ENCODE results near the gene SENP3. TPM values are rescaled to one million over a fixed set of nuclear protein-coding genes. Genes with fewer than 3 reads are reported as not detected.

SENP3 gene
- total RNA-seq, 1 experiment from 2014 or later, result 63.7 TPM

DNA sequence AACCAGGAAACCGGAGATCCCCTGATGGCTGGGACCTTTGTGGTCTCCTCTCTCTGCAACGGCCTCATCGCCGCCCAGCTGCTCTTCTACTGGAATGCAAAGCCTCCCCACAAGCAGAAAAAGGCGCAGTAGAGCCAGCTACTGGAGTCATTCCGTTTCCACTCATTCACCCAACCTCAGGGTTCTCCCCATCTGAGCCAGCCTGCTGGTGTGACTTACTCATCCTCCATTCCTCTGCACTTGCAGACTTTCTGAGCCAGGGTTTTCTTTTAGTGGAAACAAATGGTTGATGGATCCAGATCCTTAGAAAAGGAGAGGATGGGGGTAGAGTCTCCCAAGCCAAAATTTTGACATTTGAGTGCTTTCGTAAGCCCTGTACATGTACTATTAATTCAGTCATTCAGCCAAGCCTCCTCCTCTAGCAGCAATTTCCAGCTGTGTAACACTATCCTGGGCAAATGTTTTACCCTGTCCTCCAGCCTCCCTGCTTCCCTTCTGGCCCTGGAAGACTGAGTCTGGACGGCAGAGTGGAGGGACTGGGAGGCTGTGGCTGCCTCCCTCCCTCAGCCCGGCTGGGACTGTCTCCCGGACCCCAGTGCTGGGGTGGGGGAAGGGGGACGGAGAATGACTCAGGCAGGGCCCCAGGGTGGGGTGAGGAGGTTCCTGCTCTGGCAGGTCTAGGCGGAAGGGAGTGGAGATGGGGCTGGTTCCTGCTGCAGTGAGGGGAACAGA, 25.9 kb downstream of the SENP3 start:
- ChIA-PET POLR2A (no interaction called here), CTCF (interaction anchor here (1.2 kb wide), 1 partner anchor 100 kb away, joined by 7 read pairs; the partner anchor contains the start of genes TP53 and WRAP53)
- in situ Hi-C loops (cut with HindIII; ENCODE audit: low pct_unique_long_range_greater_than_20kb, low sequenced_read_pairs) (no loop called here), intact Hi-C loops (cut with micrococcal nuclease; ENCODE audit: unreplicated experiment) (loop anchor here (2.0 kb wide), 1 partner anchor 99 kb away; the partner anchor contains the start of gene TP53)
- BruUV-seq (replicated peaks), result TSS peak; percentile 38
- no peaks in the 10 kb centered on the region for H3K27me3 ChIP-seq (ENCODE audit: control insufficient read depth, insufficient read depth, low read length)
- H3K27ac ChIP-seq (ENCODE audit: low read length), result 0 out of 2 replicates have a peak overlapping the region, but pooled peaks have one; percentile 2
- DNase-seq (ENCODE audit: low read depth, low spot score), result no peak
- ATAC-seq, result no peak
- TF ChIP-seq SIN3A (IDR thresholded peaks at IDR 0.05; ENCODE audit: borderline replicate concordance, insufficient read depth, low read depth, low read length) (no peak), POLR2AphosphoS5 (IDR thresholded peaks at IDR 0.05; ENCODE audit: low read depth, low read length) (no peak), TCF7L2 (IDR thresholded peaks at IDR 0.05; ENCODE audit: low read depth, low read length) (no peak)
- TF ChIP-seq, protein P1, sequence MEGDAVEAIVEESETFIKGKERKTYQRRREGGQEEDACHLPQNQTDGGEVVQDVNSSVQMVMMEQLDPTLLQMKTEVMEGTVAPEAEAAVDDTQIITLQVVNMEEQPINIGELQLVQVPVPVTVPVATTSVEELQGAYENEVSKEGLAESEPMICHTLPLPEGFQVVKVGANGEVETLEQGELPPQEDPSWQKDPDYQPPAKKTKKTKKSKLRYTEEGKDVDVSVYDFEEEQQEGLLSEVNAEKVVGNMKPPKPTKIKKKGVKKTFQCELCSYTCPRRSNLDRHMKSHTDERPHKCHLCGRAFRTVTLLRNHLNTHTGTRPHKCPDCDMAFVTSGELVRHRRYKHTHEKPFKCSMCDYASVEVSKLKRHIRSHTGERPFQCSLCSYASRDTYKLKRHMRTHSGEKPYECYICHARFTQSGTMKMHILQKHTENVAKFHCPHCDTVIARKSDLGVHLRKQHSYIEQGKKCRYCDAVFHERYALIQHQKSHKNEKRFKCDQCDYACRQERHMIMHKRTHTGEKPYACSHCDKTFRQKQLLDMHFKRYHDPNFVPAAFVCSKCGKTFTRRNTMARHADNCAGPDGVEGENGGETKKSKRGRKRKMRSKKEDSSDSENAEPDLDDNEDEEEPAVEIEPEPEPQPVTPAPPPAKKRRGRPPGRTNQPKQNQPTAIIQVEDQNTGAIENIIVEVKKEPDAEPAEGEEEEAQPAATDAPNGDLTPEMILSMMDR (IDR thresholded peaks at IDR 0.05), result no peak
- TF ChIP-seq, protein P2, sequence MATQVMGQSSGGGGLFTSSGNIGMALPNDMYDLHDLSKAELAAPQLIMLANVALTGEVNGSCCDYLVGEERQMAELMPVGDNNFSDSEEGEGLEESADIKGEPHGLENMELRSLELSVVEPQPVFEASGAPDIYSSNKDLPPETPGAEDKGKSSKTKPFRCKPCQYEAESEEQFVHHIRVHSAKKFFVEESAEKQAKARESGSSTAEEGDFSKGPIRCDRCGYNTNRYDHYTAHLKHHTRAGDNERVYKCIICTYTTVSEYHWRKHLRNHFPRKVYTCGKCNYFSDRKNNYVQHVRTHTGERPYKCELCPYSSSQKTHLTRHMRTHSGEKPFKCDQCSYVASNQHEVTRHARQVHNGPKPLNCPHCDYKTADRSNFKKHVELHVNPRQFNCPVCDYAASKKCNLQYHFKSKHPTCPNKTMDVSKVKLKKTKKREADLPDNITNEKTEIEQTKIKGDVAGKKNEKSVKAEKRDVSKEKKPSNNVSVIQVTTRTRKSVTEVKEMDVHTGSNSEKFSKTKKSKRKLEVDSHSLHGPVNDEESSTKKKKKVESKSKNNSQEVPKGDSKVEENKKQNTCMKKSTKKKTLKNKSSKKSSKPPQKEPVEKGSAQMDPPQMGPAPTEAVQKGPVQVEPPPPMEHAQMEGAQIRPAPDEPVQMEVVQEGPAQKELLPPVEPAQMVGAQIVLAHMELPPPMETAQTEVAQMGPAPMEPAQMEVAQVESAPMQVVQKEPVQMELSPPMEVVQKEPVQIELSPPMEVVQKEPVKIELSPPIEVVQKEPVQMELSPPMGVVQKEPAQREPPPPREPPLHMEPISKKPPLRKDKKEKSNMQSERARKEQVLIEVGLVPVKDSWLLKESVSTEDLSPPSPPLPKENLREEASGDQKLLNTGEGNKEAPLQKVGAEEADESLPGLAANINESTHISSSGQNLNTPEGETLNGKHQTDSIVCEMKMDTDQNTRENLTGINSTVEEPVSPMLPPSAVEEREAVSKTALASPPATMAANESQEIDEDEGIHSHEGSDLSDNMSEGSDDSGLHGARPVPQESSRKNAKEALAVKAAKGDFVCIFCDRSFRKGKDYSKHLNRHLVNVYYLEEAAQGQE (IDR thresholded peaks at IDR 0.05; ENCODE audit: insufficient read depth in 1 of 2, low read depth in 2 of 2, low read length in 1 of 2), result no peak
- no peaks in the 10 kb centered on the region for H3K9me3 ChIP-seq (ENCODE audit: control insufficient read depth, insufficient read depth, low read depth, low read length)
- H3K4me1 ChIP-seq (ENCODE audit: control insufficient read depth, insufficient read depth, low read length), result peaks cover 22% of the 10 kb centered on the region
- H3K4me3 ChIP-seq (ENCODE audit: low read depth in 2 of 2, low read length in 2 of 2), result no peak overlapping the region
- peaks cover 5% of the 10 kb centered on the region for H3K36me3 ChIP-seq (ENCODE audit: control insufficient read depth, insufficient read depth, low read length)

DNA sequence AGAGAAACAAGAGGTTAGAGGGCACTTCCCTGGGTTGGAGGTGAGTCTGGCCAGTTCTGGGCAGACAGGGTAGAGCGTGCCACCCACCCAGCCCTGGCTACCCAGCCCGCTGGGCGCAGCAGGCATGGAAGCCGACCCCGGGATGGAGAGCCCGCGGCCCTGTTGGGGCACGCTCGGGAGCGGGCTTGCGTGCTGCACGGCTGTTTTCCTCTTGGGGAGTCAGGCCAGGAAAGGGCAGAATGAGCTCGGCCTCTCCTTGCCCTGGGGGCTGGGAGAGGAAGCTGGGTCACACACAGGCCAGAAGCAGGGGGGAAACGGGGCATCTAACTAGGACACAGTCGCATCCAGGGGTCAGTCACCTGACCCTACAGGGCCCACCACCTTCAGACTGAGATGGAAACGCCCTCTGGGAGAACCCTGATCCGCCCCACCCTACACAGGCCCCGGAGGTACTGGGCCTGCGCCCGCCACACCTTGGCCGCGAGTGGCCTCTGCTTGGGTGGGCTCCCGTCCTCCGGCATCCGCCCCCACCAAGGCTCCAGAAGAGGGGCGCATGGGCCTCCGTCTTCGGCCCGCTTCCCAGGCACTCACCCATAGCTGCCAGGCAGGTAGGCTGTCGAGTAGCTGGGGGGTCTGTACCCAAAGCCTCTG, 27.0 kb downstream of the SENP3 start:
- ChIA-PET POLR2A (no interaction called here), CTCF (no interaction called here)
- H3K4me3 ChIP-seq (ENCODE audit: low read depth in 2 of 2, low read length in 2 of 2), result no peak overlapping the region
- H3K36me3 ChIP-seq (ENCODE audit: control insufficient read depth, insufficient read depth, low read length), result peaks cover 5% of the 10 kb centered on the region
- DNase-seq (ENCODE audit: low read depth, low spot score), result no peak
- intact Hi-C loops (cut with micrococcal nuclease; ENCODE audit: unreplicated experiment) (no loop called here), in situ Hi-C loops (cut with HindIII; ENCODE audit: low pct_unique_long_range_greater_than_20kb, low sequenced_read_pairs) (no loop called here)
- H3K4me1 ChIP-seq (ENCODE audit: control insufficient read depth, insufficient read depth, low read length), result peaks cover 17% of the 10 kb centered on the region
- H3K27me3 ChIP-seq (ENCODE audit: control insufficient read depth, insufficient read depth, low read length), result no peaks in the 10 kb centered on the region
- no peaks in the 10 kb centered on the region for H3K9me3 ChIP-seq (ENCODE audit: control insufficient read depth, insufficient read depth, low read depth, low read length)
- no peak overlapping the region for H3K27ac ChIP-seq (ENCODE audit: low read length)
- no peak for ATAC-seq
- TF ChIP-seq POLR2AphosphoS5 (IDR thresholded peaks at IDR 0.05; ENCODE audit: low read depth, low read length), result no peak
- TF ChIP-seq SIN3A (IDR thresholded peaks at IDR 0.05; ENCODE audit: borderline replicate concordance, insufficient read depth, low read depth, low read length), result no peak
- BruUV-seq (replicated peaks), result no TSS peak

All from Panc1 (cell line).